NCI-H2029 treated with DMSO at 0.1 percent for 48 hours (cell line): ENCODE results near the gene KCMF1.

Experiments used
- DNase-seq: peaks from one replicate; lab custom pipeline; 2025; lab: John Stamatoyannopoulos, UW

KCMF1 gene

DNA sequence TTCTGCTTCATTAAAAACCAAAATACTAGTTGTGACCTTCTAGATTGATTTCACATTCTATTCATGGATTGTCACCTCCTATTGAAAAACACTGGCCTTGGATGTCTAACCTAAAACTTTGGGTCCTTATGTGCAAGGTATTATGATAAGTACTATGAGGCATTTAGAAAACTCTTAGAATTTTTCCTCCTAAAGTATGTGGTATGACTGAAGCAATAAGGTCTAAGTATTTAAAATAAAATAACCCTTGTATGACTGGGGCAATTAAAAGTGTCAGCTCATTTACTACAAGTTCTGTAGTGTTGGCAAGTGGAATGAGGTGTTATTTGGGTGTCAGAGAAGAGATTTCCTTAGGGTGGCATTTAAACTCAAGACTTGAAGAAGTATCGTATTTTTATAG is 15.1 kb downstream of the KCMF1 start:
- DNase-seq = no peak

DNA sequence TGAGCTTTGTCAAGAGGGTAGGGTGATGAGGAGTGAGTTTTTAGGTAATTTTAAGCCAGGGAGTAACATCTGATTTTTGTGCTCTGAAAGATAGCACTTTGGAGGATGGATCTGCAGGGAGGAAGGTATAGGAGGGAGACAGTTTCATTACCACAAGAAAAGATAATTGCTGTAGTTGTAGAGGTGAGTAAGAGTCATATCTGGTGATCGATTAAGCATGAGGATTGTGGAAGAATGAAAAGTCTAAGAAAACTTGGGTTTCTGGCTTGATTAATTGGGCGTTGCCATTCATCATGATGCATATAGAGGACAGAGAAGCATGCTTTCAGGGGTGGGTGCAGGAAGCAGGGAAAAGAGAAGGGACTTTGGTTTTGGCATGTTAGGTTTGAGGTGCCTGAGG is 18.5 kb downstream of the KCMF1 start:
- no peak for DNase-seq

DNA sequence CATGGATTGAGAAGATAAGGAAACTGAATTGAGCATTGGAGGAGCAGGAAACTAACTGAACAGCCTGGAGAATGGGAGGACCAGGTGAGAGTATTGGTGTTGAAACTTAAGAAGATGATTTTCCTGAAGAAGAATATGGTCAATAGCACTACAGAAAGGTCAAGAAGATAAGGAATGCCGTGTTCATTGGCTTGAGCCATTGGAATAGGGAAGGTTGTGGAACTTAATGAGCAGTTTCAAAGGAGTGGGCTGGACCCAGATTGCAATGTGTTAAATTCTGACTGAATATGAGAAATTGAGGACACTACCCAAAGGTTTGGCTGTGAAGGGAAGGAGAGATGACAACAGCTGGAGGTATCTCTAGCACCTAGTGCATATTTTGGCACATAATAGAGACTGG is 19.0 kb downstream of the KCMF1 start:
- no peak for DNase-seq

DNA sequence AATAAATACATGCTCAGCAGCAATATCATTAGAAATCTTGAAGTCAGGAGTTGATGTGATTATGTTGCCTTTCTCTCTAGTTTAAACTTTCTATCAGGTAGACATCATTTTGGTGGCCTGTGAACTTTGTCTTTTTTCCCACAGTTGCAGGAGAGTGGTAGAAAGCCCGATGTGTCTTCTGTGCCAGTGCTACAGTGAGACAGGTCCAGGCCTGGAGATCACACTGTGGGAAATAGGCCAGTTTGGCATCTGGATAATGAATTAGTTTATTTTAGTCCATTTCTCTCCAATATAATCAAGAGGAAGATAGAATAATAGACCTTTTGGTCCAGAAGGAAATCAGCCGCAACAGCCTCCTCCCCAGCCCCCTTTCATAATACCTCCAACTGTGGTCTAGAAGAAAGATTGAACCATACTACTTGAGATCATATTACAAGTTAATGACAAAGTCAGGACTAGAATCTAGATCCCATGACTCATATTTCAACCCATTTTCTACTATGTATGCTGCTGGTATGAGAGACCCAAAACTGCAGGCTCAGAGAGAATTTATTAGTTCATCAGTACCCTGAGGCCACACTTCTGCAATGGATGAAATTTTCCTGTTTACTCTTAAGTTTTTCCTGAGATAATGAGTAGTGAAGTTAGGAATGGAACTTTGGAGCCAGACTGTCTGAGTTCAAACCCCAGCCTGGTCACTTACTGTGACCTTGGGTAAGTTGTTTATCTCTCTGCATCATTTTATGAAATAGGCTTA is 20.6 kb downstream of the KCMF1 start:
- DNase-seq = no peak

DNA sequence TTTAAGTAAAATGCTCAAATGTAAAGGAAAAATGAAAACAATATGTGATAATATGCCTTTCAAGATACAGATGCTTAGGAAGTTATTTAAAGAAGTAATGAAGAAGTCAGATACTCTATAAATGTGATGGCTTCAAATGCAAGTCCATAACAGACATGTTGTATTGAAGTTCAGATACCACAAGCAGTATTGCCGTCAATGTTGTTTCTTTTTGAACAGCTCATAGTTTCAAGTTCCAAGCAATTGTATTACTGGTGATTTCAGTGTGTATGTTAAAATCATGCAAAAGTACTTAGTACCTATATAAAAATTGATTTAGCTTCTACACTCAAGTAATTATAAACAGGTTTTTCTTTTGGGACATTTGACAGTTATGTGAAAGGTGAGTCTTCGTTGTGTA is 24.9 kb downstream of the KCMF1 start:
- no peak for DNase-seq

- no peak for DNase-seq
Measured at GRCh38 chr2:84996909-84997308, 25.9 kb downstream of the KCMF1 start.

DNA sequence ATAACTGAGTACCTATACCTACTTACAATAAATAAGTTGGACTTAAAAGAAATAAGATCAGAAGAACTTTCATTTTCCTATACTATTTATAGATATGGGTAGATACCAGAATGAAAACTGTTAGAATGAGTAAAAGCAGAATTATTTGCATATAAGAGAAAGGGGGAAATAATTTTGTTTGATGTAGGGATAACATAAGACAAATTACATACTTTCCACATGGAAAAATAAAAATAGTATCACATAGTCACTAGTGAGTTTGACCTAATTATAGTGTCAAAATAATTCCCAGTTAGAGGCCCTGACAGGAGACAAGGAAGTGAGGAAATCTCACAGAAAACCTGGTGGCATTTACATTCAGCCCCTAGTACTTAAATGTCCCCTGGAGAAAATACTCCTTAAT is 28.6 kb downstream of the KCMF1 start:
- no peak for DNase-seq

GRCh38 chr2:85001595-85001994 is 30.6 kb downstream of the KCMF1 start:
- DNase-seq = no peak

- DNase-seq = no peak
Measured at GRCh38 chr2:85002534-85002933, 31.6 kb downstream of the KCMF1 start.

DNA sequence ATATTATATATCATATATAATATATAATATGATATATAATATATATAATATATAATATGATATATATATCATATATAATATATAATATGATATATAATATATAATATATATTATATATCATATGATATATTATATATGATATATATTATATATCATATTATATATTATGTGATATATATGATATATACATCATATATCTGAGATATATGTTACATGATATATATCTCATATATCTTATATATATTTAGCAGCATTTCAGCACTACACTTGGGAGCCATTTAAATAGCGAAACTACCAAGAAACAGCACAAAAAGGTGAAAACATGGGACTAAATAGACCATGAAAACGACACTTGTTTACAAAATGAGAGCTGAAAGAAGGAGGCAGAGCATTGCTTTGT is 37.3 kb downstream of the KCMF1 start:
- DNase-seq = no peak

DNA sequence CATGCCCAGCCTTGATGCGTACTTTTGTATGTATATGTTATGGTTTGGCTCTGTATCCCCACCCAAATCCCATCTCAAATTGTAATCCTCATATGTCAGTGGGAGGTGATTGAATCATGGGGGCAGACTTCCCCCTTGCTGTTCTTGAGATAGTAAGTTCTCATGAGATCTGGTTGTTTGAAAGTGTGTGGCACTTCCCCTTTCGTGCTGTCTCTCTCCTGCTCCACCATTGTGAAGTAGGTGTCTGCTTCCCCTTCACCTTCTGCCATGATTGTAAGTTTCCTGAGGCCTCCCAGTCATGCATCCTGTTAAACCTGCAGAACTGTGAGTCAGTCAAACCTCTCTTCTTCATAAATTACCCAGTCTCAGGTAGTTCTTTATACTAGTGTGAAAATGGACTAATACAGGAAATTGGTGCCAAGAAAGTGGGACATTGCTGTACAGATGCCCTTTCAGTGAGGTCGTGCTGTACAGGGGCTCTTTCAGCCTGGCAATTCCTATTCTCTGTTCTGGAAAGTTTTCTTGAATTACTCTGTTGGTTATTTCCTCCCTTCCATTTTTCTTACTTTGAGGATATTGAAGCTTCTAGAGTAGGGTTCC is 38.2 kb downstream of the KCMF1 start:
- no peak for DNase-seq

GRCh38 chr2:85010404-85010803 is 39.4 kb downstream of the KCMF1 start:
- no peak for DNase-seq

- DNase-seq = no peak
Measured at GRCh38 chr2:85011098-85011497, 40.1 kb downstream of the KCMF1 start.

- DNase-seq = no peak
Measured at GRCh38 chr2:85011747-85012146, 40.8 kb downstream of the KCMF1 start.

DNA sequence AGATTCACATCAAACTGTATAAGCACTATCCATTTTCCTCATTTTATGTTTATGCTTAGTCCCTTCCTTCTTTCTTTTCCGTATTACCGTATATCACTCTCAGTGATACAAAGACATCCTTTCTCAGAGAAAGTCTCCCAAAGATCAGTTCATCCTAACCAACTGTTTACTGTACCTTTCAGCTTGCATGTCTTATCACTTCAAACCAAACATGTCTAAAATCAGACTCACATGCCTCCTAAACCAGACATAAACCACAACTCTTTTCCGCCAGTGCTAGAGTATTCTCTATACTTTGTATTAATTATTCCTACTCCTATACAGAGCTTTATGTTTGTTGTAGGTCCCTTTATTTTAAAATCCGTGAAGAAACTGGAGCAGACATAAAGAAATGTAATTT is 41.5 kb downstream of the KCMF1 start:
- DNase-seq = no peak

DNA sequence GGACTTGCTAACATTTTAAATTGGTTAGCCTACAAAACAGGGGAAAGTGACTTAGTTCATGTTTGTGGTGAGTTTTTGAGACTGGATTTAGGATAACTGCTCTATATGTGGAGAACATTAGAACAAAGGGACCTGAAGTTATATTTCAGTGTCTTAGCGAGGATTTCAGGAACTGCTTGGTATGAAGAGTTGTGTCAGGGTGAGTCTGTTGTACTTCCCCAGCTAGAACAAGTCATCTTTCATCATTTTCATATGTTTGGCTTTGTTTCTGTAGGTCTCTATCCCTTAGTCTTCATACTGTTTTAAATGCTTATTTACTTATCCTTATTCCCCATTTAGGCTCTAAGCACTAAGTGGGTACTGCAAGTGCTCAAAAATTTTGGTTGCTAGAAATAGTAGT is 41.9 kb downstream of the KCMF1 start:
- no peak for DNase-seq

DNA sequence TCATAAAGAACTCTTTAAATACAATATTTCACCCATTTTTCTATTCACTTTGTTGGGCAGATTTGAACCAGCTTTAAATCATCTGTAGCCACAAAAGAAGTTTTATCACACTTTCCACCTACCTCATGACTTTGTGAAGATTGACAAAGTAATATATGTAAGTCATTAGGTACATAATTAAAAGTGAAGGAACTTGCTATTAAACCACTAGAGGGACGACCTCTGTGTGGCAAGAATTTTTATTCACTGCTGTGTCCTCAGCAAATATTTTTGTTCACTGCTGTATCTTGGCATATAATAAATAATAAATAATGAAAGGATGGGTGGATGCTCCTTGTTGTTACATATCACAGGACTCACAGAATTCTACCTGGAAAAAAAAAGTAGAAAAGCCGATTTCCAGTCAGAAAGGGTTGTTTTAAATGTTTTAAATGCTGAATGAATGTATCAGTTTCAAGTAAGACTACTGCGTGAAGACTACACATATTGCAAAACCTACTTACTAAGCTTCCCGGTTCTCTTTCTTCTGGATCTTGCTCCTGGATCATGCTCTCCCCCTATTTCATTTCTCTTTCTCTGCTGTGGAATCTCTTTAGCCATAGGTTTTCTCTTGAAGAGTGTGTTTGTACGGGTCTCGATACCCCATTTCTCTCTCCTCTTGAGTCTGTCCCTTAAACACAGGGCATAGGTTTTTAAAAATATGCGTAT is 44.8 kb downstream of the KCMF1 start:
- no peak for DNase-seq

DNA sequence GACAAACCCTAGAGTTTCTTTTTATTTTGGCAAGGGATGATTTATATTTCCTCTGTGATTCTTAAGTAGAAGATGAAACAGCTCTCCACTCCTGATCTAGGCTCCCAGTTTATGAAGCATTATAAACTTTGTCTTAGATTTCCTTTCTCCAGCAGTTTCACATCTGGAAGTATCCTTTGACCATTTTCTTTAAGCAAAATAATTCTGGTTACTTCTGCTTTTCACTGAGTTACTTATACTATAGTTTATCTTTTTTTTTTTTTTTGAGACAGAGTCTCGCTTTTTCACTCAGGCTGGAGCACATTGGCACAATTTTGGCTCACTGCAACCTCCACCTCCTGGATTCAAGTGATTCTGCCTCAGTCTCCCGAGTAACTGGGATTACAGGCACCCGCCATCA is 45.5 kb downstream of the KCMF1 start:
- no peak for DNase-seq

DNA sequence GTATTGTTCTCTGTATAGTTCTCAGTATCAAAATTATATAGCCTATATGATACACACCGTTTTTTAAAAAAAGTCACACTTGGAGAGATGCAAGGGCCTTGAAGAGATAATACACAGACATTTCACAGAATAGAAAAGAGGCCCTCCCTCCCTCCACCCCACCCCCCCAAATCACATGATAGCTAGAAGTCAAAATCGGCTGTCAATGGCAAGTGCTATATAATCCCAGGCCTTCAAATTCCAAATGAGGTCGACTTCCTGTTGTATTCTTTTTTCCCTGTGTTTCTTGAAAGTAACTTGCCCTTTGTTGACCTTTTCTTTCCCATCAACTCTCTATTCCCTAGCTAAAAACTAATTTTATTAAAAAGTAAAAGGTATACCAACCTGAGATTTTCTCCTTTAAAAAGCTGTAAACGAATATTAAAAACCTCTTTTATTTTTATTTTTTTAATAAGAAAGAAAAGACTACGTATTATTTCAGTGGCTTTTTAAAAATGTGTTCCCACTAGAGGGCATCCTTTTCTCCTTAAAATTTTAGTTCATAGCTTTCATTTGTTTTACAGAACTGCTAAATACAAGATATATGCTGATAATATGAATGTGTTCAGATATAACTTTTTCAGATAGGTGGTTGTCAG is 46.6 kb downstream of the KCMF1 start:
- DNase-seq = no peak

DNA sequence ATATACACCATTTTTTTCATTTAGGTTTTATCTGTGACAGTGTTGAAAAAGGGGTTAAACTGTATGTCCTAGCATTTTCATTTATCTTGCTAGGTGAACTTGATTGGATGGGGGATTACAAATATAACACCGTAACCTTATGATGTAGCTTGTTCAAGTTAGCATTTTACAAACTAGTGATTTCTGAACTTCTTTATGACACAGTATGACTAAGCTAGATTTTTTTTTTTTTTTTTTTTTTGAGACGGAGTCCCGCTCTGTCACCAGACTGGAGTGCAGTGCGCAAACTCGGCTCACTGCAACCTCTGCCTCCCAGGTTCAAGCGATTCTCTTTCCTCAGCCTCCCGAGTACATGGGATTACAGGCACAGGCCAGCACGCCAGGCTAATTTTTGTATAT is 47.1 kb downstream of the KCMF1 start:
- DNase-seq = no peak

GRCh38 chr2:85019121-85019520 is 48.2 kb downstream of the KCMF1 start:
- no peak for DNase-seq

DNA sequence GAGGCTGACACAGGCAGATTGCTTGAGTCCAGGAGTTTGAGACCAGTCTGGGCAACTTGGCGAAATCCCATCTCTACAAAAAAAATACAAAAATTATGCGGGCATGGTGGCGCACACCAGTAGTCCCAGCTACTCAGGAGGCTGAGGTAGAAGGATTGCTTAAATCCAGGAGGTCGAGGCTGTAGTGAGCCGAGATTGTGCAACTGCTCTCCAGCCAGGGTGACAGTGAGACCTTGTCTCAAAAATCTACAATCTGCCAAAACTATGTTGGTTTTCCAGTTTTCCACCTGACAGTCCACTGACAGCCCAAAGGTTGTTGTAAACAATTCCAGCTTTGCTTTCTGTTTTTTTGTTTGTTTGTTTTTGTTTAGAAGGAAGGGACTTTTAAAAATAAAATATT is 51.3 kb downstream of the KCMF1 start:
- no peak for DNase-seq
